GM12873 (cell line): ENCODE results near the gene UNC13B.

Source experiments
- TF ChIP-seq, protein P1 (sequence below): IDR thresholded peaks from 2 replicates; pipeline ENCODE4 v1.5.1; 2012; ENCODE audit warnings: low read depth, mild to moderate bottlenecking, moderate library complexity, low read length, control low read depth; ENCODE audit not compliant: insufficient read depth; ENCODE audit errors: missing control alignments

UNC13B gene

DNA sequence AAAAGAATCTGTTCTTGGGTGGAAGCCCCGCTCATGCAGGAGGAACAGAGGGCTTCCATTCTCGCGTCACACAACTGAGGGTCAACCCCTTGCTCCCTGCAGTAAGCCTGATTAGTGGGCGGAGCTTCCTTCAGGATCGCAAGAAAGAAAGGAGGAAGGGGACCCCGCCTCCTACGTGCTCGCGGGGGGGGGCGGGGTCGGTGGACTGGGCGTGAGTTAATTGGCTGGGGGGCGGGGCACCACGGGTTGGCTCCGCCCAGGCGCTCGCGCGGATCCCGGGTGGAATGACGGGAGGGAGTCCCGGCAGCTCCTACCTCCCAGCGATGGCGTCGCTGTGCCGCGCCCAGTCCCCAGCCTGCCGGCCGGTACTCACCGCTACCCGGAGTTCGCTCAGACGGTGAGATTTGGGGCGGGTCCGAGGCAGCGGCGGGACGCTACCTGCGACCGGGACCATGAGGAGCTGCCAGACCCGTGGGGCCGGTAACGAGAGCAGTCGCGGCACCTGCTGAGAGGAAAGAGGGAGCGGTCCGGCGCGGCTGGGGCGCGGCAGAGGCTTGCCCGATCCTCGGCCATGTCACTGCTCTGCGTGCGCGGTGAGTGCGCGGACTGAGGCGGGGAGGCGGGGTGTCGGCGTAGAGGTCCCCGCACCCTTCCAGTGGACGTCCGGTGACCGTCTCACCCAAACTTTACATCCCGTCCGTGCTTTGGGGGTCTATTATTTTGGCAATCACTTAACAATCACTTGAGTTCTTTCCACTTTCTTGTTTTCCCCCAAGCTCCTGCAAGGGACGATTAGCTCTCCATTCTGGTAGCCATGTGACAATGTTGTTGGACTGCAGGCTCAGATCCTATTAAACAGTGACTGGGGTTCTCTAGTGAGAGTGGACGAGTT lies at the start of gene UNC13B:
TSS of gene UNC13B (plus strand) at position 297 of the 892 bp plus-strand sequence. CDS start at position 572, 275 bp downstream.
- TF ChIP-seq, protein P1, sequence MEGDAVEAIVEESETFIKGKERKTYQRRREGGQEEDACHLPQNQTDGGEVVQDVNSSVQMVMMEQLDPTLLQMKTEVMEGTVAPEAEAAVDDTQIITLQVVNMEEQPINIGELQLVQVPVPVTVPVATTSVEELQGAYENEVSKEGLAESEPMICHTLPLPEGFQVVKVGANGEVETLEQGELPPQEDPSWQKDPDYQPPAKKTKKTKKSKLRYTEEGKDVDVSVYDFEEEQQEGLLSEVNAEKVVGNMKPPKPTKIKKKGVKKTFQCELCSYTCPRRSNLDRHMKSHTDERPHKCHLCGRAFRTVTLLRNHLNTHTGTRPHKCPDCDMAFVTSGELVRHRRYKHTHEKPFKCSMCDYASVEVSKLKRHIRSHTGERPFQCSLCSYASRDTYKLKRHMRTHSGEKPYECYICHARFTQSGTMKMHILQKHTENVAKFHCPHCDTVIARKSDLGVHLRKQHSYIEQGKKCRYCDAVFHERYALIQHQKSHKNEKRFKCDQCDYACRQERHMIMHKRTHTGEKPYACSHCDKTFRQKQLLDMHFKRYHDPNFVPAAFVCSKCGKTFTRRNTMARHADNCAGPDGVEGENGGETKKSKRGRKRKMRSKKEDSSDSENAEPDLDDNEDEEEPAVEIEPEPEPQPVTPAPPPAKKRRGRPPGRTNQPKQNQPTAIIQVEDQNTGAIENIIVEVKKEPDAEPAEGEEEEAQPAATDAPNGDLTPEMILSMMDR: no peak

DNA sequence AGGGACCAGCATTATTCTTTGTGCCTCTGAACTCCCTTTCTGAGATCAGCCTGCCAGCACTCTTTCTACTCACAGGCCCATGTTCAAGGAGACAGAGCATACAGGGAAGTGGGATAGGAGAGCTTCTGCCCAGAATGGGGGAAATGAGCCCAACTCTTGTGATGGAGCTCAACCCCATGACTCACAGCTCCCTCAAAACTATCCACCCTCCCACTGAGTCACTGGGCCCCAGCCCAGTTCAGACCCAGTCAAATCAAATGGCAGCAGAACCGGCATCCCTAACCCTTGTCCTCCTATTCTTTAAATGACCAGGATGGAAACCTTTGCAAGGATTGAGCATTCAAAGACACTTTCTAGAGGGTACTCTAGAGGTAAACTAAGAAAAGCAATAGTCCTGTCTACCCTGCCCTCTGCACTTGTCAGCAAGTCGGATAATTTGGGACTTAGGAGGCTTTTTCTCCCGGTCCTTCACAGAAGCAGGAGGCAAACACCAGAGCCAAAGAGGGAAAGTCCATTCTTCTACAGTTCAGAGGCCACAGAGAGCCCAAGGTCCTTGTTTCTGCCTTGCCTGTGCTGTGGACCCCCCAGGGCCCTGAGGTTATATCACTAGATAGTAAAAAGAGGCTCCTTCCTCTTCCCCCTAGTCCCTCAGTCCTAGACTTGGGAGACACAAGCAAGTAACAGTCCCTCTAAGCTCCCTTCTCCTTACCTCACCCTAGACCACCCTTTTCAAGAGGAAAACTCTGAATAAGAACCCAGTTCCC lies 49.4 kb upstream of the UNC13B start:
- TF ChIP-seq, protein P1: no peak

DNA sequence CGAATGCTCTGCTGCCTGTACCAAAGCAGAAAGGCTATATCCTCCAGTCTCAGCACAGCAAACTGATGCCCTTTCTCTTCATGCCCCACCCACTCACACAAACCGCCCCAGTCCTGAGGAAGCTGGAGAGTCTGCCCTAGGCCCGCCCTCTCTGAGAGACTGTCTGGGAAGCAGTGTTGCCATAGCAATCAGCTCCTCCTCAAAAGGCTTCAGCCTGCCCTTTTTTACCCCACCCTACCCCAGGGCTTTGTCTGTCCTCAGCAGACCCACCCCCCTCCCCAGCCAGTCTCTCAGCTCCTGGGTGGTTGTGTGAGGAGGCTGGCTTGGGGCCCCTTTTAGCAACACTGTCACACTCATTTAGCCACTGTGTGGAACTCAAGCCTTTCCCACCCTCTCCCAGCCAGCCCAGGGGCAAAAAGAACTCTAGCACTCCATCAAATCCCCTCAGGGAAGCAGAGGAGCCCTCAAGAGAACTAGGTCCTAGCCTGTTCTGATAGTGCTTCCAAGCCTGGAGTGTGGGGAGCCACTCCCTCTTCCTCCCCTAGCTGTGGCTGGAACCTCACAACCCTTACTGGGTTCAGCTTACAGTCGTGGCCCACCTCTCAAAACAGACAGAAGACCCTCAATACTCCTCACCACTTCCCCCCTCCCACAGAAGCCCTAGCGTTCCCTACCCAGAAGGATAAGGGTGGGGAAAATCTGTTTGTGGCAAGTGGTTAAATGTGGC lies 47.5 kb upstream of the UNC13B start:
- TF ChIP-seq, protein P1: no peak

DNA sequence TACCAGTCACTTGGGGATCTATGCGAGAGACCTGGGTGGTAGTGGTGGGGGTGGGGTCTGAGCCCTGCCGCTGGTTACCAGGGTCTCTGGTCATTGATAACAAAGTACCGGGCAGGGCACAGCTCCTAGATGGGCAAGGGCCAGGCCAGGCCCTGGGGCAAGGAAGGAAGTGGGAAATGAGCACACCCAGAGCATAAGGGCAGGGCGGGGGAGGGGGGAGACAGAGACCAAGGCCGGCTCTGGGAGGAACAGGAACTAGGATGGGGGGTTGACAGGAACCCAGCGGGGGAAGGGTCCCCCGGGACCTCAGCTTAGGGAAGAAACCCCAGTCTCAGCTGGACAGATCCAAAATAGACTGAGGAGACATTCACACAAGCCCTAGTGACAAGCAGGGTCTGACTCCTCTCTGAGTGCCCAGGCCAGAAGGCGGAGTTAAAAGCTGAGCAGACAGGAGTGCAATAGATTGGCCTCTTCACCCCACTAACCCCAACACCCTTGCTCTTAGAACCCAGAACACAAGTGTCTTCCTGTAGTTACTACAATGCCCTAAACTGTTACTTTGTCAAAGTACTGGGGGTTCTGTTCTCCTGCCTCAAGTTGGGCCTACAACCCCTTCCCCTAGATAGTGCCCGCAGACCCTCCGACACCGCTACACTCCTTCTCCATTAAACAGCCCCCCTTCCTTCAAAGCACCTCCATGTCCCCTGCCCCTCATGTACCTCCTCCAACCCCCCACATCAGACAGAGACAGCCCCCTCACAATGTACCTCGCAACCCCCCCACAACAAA lies 46.8 kb upstream of the UNC13B start:
- TF ChIP-seq, protein P1: no peak

DNA sequence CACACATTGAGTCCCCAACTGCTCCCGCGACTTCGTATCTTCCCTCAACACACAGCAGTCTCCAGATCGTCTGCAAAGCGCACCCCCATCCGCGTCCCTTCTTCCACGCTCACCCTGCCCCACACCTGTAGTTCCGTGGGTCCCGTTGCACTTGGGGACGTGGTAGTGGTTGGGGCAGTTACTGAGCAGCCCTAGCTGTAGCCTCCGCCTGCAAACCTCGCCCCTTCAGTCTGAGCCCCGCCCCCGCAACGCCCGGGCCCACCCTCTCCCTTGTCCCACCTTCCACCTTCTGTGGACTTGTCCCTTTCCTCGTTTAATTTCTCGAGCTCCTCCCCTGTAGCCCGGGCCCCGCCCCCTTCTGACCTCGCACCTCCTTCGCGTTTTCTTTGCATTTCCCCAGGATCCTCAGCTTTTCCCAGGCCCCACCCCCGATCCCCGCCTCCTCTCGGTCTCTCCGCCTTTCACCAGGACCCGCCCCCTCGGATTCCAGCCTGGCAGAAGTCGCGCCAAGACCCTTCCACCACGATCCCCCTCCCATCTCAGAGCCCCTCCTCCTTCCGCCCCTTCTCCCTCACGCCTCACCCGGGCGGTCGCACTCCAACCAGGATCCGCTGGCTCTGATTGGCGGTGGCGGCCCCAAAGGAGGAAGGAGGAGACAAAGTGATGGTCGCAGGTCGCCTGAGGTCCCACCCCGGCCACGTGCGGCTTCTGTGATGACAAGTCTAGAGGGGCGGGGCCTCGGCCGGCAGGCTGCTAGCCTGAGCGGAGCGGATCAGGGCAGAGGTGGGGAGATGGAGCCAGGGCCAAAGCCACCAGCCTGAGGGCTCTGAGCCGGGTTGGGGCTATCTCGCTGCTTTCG lies 45.9 kb upstream of the UNC13B start, which contains the start of gene ATOSB:
TSS of gene ATOSB (minus strand) at position 183 of the 859 bp plus-strand sequence. CDS start 7,588 bp downstream, outside the sequence.
- TF ChIP-seq, protein P1: no peak

DNA sequence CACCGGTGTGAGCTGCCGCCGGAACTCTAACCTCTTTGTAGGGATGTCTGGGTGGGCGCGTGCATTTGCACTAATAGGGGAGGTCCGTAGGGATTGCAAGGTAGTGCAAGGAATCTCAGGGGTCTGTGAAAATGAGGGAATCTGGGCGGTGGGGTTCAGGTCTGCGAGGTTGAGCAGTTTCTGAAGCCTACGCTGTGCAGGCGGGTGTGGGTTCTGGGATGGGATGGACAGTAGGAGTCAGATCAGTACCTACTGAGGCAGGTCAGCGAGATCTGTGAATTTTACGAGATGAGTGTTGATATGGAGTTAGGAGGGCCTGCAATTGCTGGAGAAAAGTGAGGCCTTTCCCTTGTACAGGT lies 45.3 kb upstream of the UNC13B start:
- TF ChIP-seq, protein P1: no peak
